Measurements from ENCODE around the gene TMEM129.

GRCh38 chr4:1674682-1675081, 46.4 kb downstream of the TMEM129 start:
- no peak for TF ChIP-seq FOXJ3 (CRISPR knock-in tag; IDR thresholded peaks at IDR 0.05; ENCODE audit: borderline replicate concordance)
- no peak for TF ChIP-seq FOXP4 (CRISPR knock-in tag; IDR thresholded peaks at IDR 0.05)
- TF ChIP-seq CREB1 (CRISPR knock-in tag; IDR thresholded peaks at IDR 0.05) = no peak
